IPS-18a (cell line): Measurements from ENCODE around the gene GAS6.

Experiments
- H3K27ac ChIP-seq: one replicate; pipeline ENCODE4 v1.5.1; 2013; ENCODE audit warnings: low read length
- H3K27me3 ChIP-seq: one replicate; pipeline ENCODE4 v1.6.1; 2013; ENCODE audit warnings: mild to moderate bottlenecking, low read length; ENCODE audit not compliant: control insufficient read depth, insufficient read depth
- H3K36me3 ChIP-seq: one replicate; pipeline ENCODE4 v1.6.1; 2013; ENCODE audit warnings: low read depth, low read length; ENCODE audit not compliant: control insufficient read depth
- H3K4me1 ChIP-seq: one replicate; pipeline ENCODE4 v1.6.1; 2013; ENCODE audit warnings: low read depth, low read length; ENCODE audit not compliant: control insufficient read depth
- H3K4me3 ChIP-seq: one replicate; pipeline ENCODE4 v1.5.1; 2013; ENCODE audit warnings: low read length
- H3K9ac ChIP-seq: one replicate; pipeline ENCODE4 v1.6.1; 2013; ENCODE audit warnings: mild to moderate bottlenecking, low read length, moderate library complexity
- H3K9me3 ChIP-seq: one replicate; pipeline ENCODE4 v1.6.1; 2013; ENCODE audit warnings: low read depth, low read length; ENCODE audit not compliant: control insufficient read depth

The GAS6 gene

DNA sequence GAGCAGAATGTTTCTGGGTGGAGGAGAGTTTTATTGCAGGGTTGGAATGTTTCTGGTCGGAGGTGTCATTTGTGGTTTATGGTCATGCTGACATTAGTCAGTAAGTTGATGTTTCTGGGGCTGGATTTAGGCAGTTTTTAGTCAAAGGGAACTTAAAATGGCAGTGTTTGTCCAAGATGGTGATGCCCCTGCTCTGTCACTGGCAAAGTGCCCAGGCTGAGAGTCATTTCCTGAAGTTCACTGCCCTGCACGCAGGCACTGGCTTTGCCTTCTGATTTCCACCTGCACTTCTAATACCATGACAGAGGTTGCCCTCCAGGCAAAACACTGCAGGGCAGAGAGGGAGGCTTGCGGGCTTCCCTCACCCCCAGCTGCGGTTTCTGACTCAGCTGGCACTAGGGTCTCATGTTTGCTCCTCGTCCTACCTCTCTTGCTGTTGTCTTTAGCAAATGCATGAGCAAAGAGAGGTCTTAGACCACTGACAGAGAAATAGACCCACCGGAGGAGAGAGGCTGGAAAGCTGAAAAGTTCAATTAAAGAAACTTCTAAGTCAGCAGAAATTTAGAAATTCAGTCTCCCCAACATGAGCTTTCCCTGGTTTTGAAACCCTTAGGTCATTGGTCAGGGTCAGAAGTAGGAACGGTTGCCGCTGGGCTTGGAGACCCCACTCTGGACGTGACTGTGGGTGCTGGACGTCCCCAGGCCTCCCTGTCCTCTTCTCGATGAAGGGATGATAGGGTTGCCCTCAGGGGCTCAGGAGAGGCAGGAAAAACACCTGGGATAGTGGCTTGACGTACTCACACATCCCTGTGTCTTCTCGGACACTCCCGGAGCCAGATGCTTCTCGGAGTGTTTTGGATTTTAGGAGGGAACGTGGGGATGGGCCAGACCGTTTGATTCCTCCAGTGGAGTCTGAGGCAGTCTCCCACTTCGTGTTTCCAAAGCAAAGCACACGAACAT is 78.5 kb downstream of the GAS6 start:
- H3K27ac ChIP-seq: no peak overlapping the region
- H3K9ac ChIP-seq: no peak overlapping the region
- H3K36me3 ChIP-seq: no peaks in the 10 kb centered on the region
- no peaks in the 10 kb centered on the region for H3K9me3 ChIP-seq
- no peaks in the 10 kb centered on the region for H3K4me1 ChIP-seq
- H3K27me3 ChIP-seq: no peaks in the 10 kb centered on the region
- no peak overlapping the region for H3K4me3 ChIP-seq

DNA sequence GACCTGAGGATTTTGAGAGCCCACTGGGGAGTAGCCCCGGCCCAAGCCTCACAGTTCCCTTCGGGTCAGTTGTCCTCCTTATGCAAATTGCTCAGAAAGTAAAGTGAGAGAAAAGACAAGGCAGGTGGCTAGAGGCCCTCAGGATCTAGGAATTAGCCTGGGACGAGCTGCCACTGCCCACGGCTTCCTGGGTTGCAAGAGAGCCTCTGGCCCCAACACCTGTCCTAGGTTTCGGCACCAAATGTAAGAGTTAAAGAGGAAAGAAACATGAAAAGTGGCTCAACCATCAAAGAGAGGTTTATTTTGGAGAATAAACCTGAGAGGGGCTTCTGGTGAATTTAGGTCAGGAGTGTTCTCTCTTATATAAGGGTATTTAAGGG is 79.2 kb downstream of the GAS6 start:
- Histone ChIP-seq H3K36me3 (no peaks in the 10 kb centered on the region), H3K27ac (no peak overlapping the region)

DNA sequence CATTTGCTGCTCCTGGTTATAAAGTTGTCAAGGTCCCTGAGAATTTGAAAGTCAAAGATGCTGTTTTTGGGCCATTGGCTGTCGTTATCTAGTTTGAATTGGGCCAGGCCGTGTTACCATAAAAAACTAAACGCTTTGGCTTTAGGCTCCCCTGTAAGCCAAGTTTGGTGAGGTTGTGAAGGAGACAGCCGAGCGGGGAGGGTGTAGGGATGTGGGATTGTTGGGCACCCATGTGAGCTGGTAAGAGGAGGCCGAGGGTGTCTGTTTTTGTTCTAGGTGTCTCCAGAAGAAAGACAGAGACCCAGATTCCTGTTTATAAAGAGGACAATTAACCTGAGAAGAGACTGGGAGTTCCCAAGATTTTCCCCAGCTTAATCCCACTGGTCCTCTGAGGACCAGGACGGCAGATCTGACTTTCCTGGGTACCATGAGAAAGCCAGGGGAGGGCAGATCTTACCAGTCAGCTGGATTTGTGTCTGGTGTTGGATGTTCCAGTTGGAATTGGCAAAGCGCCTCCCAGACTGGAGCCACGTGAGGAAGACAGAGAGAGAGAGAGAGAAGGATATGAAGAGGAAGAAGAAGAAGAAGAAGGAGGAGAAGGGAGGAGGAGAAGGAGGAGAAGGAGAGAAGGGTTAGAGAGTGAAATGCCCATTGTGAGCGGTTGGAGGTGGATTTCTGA is 79.8 kb downstream of the GAS6 start:
- Histone ChIP-seq H3K4me1 (no peaks in the 10 kb centered on the region), H3K27ac (no peak overlapping the region), H3K36me3 (no peaks in the 10 kb centered on the region), H3K4me3 (no peak overlapping the region), H3K9ac (no peak overlapping the region), H3K9me3 (no peaks in the 10 kb centered on the region), H3K27me3 (no peaks in the 10 kb centered on the region)

More for the DNA sequence above, 79.2 kb downstream of the GAS6 start:
- no peak overlapping the region for H3K9ac ChIP-seq
- H3K27me3 ChIP-seq: no peaks in the 10 kb centered on the region
- no peaks in the 10 kb centered on the region for H3K9me3 ChIP-seq
- H3K4me3 ChIP-seq: no peak overlapping the region
- H3K4me1 ChIP-seq: no peaks in the 10 kb centered on the region

- H3K27ac ChIP-seq: no peak overlapping the region
- H3K27me3 ChIP-seq: no peaks in the 10 kb centered on the region
- no peak overlapping the region for H3K9ac ChIP-seq
- H3K4me3 ChIP-seq: no peak overlapping the region
- no peaks in the 10 kb centered on the region for H3K9me3 ChIP-seq
- no peaks in the 10 kb centered on the region for H3K36me3 ChIP-seq
- no peaks in the 10 kb centered on the region for H3K4me1 ChIP-seq
Observed at GRCh38 chr13:113783200-113783881, 80.5 kb downstream of the GAS6 start.

DNA sequence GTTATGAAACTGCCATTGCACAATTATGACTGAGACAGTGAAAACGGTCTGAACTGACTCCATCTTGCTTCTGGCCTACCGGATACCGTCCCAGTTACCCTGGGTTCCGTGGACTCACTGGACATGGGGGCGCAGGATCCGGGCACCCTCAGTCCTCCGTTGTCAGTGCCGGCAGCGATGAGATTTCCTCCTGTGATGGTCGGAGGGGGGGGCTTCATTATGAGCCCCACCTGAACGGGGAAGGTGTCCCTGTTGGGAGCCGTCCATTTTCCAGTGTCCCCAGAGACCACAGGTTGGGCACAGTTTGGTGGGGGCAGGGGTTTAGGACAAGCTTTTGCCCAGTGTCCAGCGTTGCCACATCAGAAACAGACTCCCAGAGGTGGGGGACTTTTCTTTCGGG is 81.4 kb downstream of the GAS6 start:
- Histone ChIP-seq H3K36me3 (no peaks in the 10 kb centered on the region), H3K27me3 (no peaks in the 10 kb centered on the region), H3K4me1 (no peaks in the 10 kb centered on the region), H3K9me3 (no peaks in the 10 kb centered on the region), H3K9ac (no peak overlapping the region), H3K4me3 (no peak overlapping the region), H3K27ac (no peak overlapping the region)

DNA sequence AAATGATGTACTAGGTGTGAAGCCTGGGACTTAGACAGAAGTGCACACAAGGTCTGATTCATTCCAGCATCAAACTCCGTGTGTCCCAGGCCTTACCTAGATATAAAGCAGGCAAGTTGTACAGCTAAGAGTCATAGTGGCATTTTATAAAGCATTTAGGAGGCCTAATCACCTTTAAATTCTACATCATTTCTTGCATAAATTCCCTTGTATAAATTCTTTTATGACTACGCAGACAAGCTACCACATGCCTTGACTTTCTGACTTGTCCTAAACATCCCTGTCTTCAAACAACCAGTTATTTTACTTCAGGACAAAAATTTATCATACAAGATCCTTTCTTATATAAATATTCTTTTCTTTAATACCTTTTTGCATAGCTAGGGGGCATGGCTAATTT is 82.3 kb downstream of the GAS6 start:
- Histone ChIP-seq H3K27me3 (peaks cover 7% of the 10 kb centered on the region), H3K9me3 (no peaks in the 10 kb centered on the region), H3K36me3 (no peaks in the 10 kb centered on the region), H3K9ac (no peak overlapping the region), H3K27ac (no peak overlapping the region), H3K4me3 (no peak overlapping the region), H3K4me1 (no peaks in the 10 kb centered on the region)

- no peak overlapping the region for H3K27ac ChIP-seq
- no peak overlapping the region for H3K4me3 ChIP-seq
- no peaks in the 10 kb centered on the region for H3K4me1 ChIP-seq
- no peaks in the 10 kb centered on the region for H3K9me3 ChIP-seq
- H3K9ac ChIP-seq: no peak overlapping the region
- H3K36me3 ChIP-seq: no peaks in the 10 kb centered on the region
- H3K27me3 ChIP-seq: peaks cover 7% of the 10 kb centered on the region
Observed at GRCh38 chr13:113777311-113778260, 86.3 kb downstream of the GAS6 start.

- Histone ChIP-seq H3K27ac (no peak overlapping the region), H3K9ac (no peak overlapping the region), H3K4me1 (no peaks in the 10 kb centered on the region), H3K4me3 (no peak overlapping the region), H3K9me3 (no peaks in the 10 kb centered on the region), H3K36me3 (no peaks in the 10 kb centered on the region), H3K27me3 (peaks cover 7% of the 10 kb centered on the region)
Observed at GRCh38 chr13:113776231-113777125, 87.4 kb downstream of the GAS6 start.

GRCh38 chr13:113775451-113776145 is 88.3 kb downstream of the GAS6 start:
- no peaks in the 10 kb centered on the region for H3K4me1 ChIP-seq
- peaks cover 7% of the 10 kb centered on the region for H3K27me3 ChIP-seq
- no peak overlapping the region for H3K9ac ChIP-seq
- H3K4me3 ChIP-seq: no peak overlapping the region
- no peaks in the 10 kb centered on the region for H3K9me3 ChIP-seq
- no peaks in the 10 kb centered on the region for H3K36me3 ChIP-seq
- no peak overlapping the region for H3K27ac ChIP-seq
